H9 (cell line): ENCODE measurements around the gene SPHK2. TPM values are rescaled to one million over a fixed set of nuclear protein-coding genes. Genes with fewer than 3 reads are reported as not detected.

Source experiments
- DNase-seq: peaks from one replicate; pipeline ENCODE4 v3.0.0-alpha.2; 2017
- H2AFZ ChIP-seq: one replicate; pipeline ENCODE4 v1.6.1; 2013; ENCODE audit warnings: mild to moderate bottlenecking, low read length, control low read depth, moderate library complexity
- H2AK5ac ChIP-seq: 2 replicates; pipeline ENCODE4 v1.6.1; 2013; ENCODE audit warnings: low read length, control low read depth, mixed read lengths; ENCODE audit not compliant: insufficient read length
- H2BK120ac ChIP-seq: one replicate; pipeline ENCODE4 v1.6.1; 2013; ENCODE audit warnings: low read depth, mild to moderate bottlenecking, low read length, control low read depth, inconsistent platforms; ENCODE audit not compliant: poor library complexity, severe bottlenecking
- H2BK12ac ChIP-seq: 2 replicates; pipeline ENCODE4 v1.6.1; 2013; ENCODE audit warnings: low read length, control low read depth, mixed read lengths, low read depth; ENCODE audit not compliant: insufficient read length
- H2BK15ac ChIP-seq: 2 replicates; pipeline ENCODE4 v1.6.1; 2013; ENCODE audit warnings: low read depth, low read length, control low read depth
- H2BK20ac ChIP-seq: one replicate; pipeline ENCODE4 v1.6.1; 2013; ENCODE audit warnings: low read depth, mild to moderate bottlenecking, low read length, control low read depth, inconsistent platforms; ENCODE audit not compliant: poor library complexity, severe bottlenecking
- H2BK5ac ChIP-seq: 2 replicates; pipeline ENCODE4 v1.6.1; 2013; ENCODE audit warnings: low read length, control low read depth, mixed read lengths; ENCODE audit not compliant: insufficient read length
- H3K14ac ChIP-seq: 2 replicates; pipeline ENCODE4 v1.6.1; 2013; ENCODE audit warnings: low read length, control low read depth; ENCODE audit not compliant: insufficient read depth
- H3K18ac ChIP-seq: 2 replicates; pipeline ENCODE4 v1.6.1; 2013; ENCODE audit warnings: low read depth, mild to moderate bottlenecking, mixed read lengths, low read length, control low read depth; ENCODE audit not compliant: insufficient read length
- H3K23ac ChIP-seq: 2 replicates; pipeline ENCODE4 v1.6.1; 2013; ENCODE audit warnings: low read length, control low read depth, mixed read lengths, low read depth; ENCODE audit not compliant: insufficient read length
- H3K23me2 ChIP-seq: 2 replicates; pipeline ENCODE4 v1.6.1; 2013; ENCODE audit warnings: low read depth, mild to moderate bottlenecking, mixed read lengths, low read length, control low read depth; ENCODE audit not compliant: insufficient read length, poor library complexity, severe bottlenecking
- H3K27ac ChIP-seq: 2 replicates; pipeline ENCODE4 v1.5.1; 2013; ENCODE audit warnings: low read length, control low read depth, mixed read lengths, low read depth; ENCODE audit not compliant: insufficient read length
- H3K27me3 ChIP-seq: 2 replicates; pipeline ENCODE4 v1.6.1; 2013; ENCODE audit warnings: low read length, control low read depth, inconsistent platforms; ENCODE audit not compliant: insufficient read depth
- H3K4ac ChIP-seq: 2 replicates; pipeline ENCODE4 v1.6.1; 2013; ENCODE audit warnings: low read depth, mild to moderate bottlenecking, control low read depth, inconsistent platforms, low read length, moderate library complexity
- H3K4me1 ChIP-seq: 2 replicates; pipeline ENCODE4 v1.6.1; 2013; ENCODE audit warnings: low read length, control low read depth, inconsistent platforms; ENCODE audit not compliant: insufficient read depth
- H3K4me2 ChIP-seq: 2 replicates; pipeline ENCODE4 v1.6.1; 2013; ENCODE audit warnings: low read length, control low read depth, mixed read lengths; ENCODE audit not compliant: insufficient read length, insufficient read depth
- H3K56ac ChIP-seq: 2 replicates; pipeline ENCODE4 v1.6.1; 2013; ENCODE audit warnings: low read depth, mild to moderate bottlenecking, mixed read lengths, low read length, control low read depth; ENCODE audit not compliant: insufficient read length
- H3K79me1 ChIP-seq: 2 replicates; pipeline ENCODE4 v1.6.1; 2013; ENCODE audit warnings: low read depth, mild to moderate bottlenecking, moderate library complexity, low read length, control low read depth, inconsistent platforms; ENCODE audit not compliant: insufficient read depth, poor library complexity, severe bottlenecking
- H3K79me2 ChIP-seq: 2 replicates; pipeline ENCODE4 v1.6.1; 2013; ENCODE audit warnings: low read length, control low read depth, inconsistent platforms; ENCODE audit not compliant: insufficient read depth
- H3K9ac ChIP-seq: 2 replicates; pipeline ENCODE4 v1.6.1; 2013; ENCODE audit warnings: low read length, control low read depth, mixed read lengths; ENCODE audit not compliant: insufficient read length; ENCODE audit errors: extremely low read depth
- H3K9me3 ChIP-seq: one replicate; pipeline ENCODE4 v1.6.1; 2013; ENCODE audit warnings: low read depth, low read length, inconsistent platforms; ENCODE audit not compliant: control insufficient read depth
- H3T11ph ChIP-seq: one replicate; pipeline ENCODE4 v1.6.1; 2013; ENCODE audit warnings: mild to moderate bottlenecking, low read length, control low read depth, inconsistent platforms
- H4K20me1 ChIP-seq: one replicate; pipeline ENCODE4 v1.6.1; 2013; ENCODE audit not compliant: control insufficient read depth, insufficient read length, insufficient read depth
- H4K5ac ChIP-seq: 2 replicates; pipeline ENCODE4 v1.6.1; 2013; ENCODE audit warnings: low read depth, mild to moderate bottlenecking, mixed read lengths, low read length, control low read depth; ENCODE audit not compliant: insufficient read length
- H4K8ac ChIP-seq: replicated peaks from 2 replicates; pipeline ENCODE4 v1.6.1; 2013; ENCODE audit warnings: low read length, control low read depth, mixed read lengths, low read depth; ENCODE audit not compliant: insufficient read length
- H4K91ac ChIP-seq: 2 replicates; pipeline ENCODE4 v1.6.1; 2013; ENCODE audit warnings: low read depth, mild to moderate bottlenecking, moderate library complexity, mixed read lengths, low read length, control low read depth; ENCODE audit not compliant: insufficient read length
- H3K27ac Mint-ChIP-seq, 3 experiments: 2 replicates in 2 of 3; 3 replicates in 1 of 3; pipeline ENCODE4 v1.8.0; 2020 to 2021; ENCODE audit warnings: mixed read lengths in 3 of 3, mild to moderate bottlenecking in 1 of 3, moderate library complexity in 1 of 3
- H3K27me3 Mint-ChIP-seq: 2 replicates; pipeline ENCODE4 v1.8.0; 2021; ENCODE audit warnings: low read depth, mild to moderate bottlenecking, moderate library complexity, mixed read lengths
- H3K36me3 Mint-ChIP-seq, 3 experiments: 2 replicates in 2 of 3; 3 replicates in 1 of 3; pipeline ENCODE4 v1.8.0; 2020 to 2021; ENCODE audit warnings: low read depth in 3 of 3, mixed read lengths in 3 of 3; ENCODE audit not compliant: insufficient read depth in 1 of 3
- H3K4me1 Mint-ChIP-seq, 2 experiments: 2 replicates each; pipeline ENCODE4 v1.8.0; 2020; ENCODE audit warnings: mixed read lengths in 2 of 2
- H3K4me3 Mint-ChIP-seq, 2 experiments: 2 replicates in 1 of 2; 3 replicates in 1 of 2; pipeline ENCODE4 v1.8.0; 2020 to 2021; ENCODE audit warnings: mild to moderate bottlenecking in 2 of 2, mixed read lengths in 2 of 2, moderate library complexity in 1 of 2
- H3K9me3 Mint-ChIP-seq, 2 experiments: 2 replicates in 1 of 2; 3 replicates in 1 of 2; pipeline ENCODE4 v1.8.0; 2020; ENCODE audit warnings: mild to moderate bottlenecking in 2 of 2, mixed read lengths in 2 of 2, moderate library complexity in 1 of 2
- WGBS: extraction: QIAGEN DNeasy Blood & Tissue Kit; methylation state at CpG from one replicate; pipeline ENCODE4 v1.1.7; 2013; ENCODE audit warnings: missing lambda C conversion rate, low lambda C conversion rate, mixed read lengths; ENCODE audit not compliant: insufficient read length; ENCODE audit errors: extremely low coverage; 5-methylcytosine and 5-hydroxymethylcytosine counted together
- total RNA-seq: library from RNA; stranded (reverse); gene quantifications from 2 replicates; pipeline ENCODE4 v1.2.1, GENCODE V29; 2021
- TF ChIP-seq, protein P1 (sequence below): fragments of 200-600 bp; sonication (generic); conservative IDR thresholded peaks from 3 replicates; pipeline ENCODE4 v1.8.0; 2021; ENCODE audit warnings: antibody characterized with exemption, mild to moderate bottlenecking

The SPHK2 gene
- total RNA-seq, 1 experiment from 2014 or later = 57.2 TPM

DNA sequence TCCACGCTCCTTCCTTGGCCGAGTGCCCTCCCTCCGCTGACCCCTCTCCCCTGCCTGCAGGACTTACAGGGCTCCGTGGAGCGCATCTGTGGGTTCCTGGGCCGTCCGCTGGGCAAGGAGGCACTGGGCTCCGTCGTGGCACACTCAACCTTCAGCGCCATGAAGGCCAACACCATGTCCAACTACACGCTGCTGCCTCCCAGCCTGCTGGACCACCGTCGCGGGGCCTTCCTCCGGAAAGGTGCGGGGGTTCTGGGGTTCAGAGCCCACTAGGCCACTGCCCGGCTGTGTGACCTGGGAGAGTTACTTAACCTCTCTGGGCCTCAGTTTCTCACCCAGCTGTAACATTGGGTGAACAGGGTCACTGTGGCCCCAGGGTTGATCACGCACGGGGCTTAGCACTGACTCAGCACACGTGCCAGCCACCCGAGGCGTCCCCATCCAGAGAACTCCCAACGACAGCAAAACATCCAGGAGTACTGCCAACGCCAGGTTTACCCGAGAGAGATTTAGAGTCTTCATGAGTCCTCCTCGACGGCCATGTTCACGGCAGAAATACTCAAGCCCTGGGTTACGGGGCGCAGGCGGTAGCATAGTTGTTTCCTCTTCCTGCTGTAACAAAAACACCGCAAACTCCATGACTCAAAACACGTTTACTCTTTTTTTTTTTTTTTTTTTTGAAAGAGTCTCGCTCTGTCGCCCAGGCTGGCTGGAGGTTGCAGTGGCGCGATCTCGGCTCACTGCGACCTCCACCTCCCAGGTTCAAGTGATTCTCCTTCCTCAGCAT is 22.4 kb upstream of the SPHK2 start:
- TF ChIP-seq, protein P1, sequence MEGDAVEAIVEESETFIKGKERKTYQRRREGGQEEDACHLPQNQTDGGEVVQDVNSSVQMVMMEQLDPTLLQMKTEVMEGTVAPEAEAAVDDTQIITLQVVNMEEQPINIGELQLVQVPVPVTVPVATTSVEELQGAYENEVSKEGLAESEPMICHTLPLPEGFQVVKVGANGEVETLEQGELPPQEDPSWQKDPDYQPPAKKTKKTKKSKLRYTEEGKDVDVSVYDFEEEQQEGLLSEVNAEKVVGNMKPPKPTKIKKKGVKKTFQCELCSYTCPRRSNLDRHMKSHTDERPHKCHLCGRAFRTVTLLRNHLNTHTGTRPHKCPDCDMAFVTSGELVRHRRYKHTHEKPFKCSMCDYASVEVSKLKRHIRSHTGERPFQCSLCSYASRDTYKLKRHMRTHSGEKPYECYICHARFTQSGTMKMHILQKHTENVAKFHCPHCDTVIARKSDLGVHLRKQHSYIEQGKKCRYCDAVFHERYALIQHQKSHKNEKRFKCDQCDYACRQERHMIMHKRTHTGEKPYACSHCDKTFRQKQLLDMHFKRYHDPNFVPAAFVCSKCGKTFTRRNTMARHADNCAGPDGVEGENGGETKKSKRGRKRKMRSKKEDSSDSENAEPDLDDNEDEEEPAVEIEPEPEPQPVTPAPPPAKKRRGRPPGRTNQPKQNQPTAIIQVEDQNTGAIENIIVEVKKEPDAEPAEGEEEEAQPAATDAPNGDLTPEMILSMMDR = no peak
- Histone ChIP-seq H3K27me3 (no peaks in the 10 kb centered on the region), H3K14ac (no peak overlapping the region), H4K5ac (no peak overlapping the region), H4K91ac (no peak overlapping the region), H3K56ac (no peak overlapping the region), H3K4me1 (no peaks in the 10 kb centered on the region), H3K79me1 (no peaks in the 10 kb centered on the region), H2BK120ac (no peak overlapping the region), H3K23me2 (no peaks in the 10 kb centered on the region), H2AK5ac (no peak overlapping the region), H3K4me2 (no peak overlapping the region), H2AFZ (no peak overlapping the region), H3K27ac (no peak overlapping the region), H2BK5ac (no peak overlapping the region), H2BK12ac (no peak overlapping the region), H4K20me1 (no peaks in the 10 kb centered on the region), H3K9me3 (no peaks in the 10 kb centered on the region), H3K4ac (no peak overlapping the region; the same call in 1 of the 2 replicates), H3K79me2 (no peaks in the 10 kb centered on the region), H3T11ph (no peak overlapping the region), H3K18ac (no peak overlapping the region), H4K8ac (no peak overlapping the region), H3K9ac (no peak overlapping the region), H2BK20ac (no peak overlapping the region), H2BK15ac (no peak overlapping the region), H3K23ac (no peak overlapping the region)
- no peak for DNase-seq
- Mint-ChIP-seq H3K36me3 (no peaks in the 10 kb centered on the region; a peak in 1 of 7 replicates), H3K27me3 (peaks cover 3% of the 10 kb centered on the region), H3K27ac (no peak overlapping the region), H3K4me1 (no peaks in the 10 kb centered on the region), H3K4me3 (no peak overlapping the region), H3K9me3 (no peaks in the 10 kb centered on the region)
- WGBS = no CpG with 5 or more reads among the region's 39 CpGs
